T-helper 1 cell treated with Interleukin-12 subunit alpha and Interleukin-12 subunit beta and Interleukin-4 antibody, amounts not matched to agents 30 μg/mL and 1 μg/mL, for 36 hours (primary cell): ENCODE results near the gene CCDC92.

ENCODE experiments used
- H3K27ac Mint-ChIP-seq: one replicate; pipeline ENCODE4 v1.8.0; 2021; ENCODE audit warnings: mild to moderate bottlenecking, mixed read lengths
- H3K27me3 Mint-ChIP-seq: one replicate; pipeline ENCODE4 v1.8.0; 2021; ENCODE audit warnings: low read depth, mixed read lengths
- H3K36me3 Mint-ChIP-seq: one replicate; pipeline ENCODE4 v1.8.0; 2021; ENCODE audit warnings: low read depth, mixed read lengths
- H3K4me1 Mint-ChIP-seq: one replicate; pipeline ENCODE4 v1.8.0; 2021; ENCODE audit warnings: low read depth, mixed read lengths
- H3K4me3 Mint-ChIP-seq: one replicate; pipeline ENCODE4 v1.8.0; 2021; ENCODE audit warnings: mild to moderate bottlenecking, moderate library complexity, mixed read lengths
- H3K9me3 Mint-ChIP-seq: one replicate; pipeline ENCODE4 v1.8.0; 2021; ENCODE audit warnings: mixed read lengths

CCDC92 gene

GRCh38 chr12:123943816-123944215, 28.8 kb downstream of the CCDC92 start:
- H3K27me3 Mint-ChIP-seq: no peaks in the 10 kb centered on the region
- peaks cover 4% of the 10 kb centered on the region for H3K4me1 Mint-ChIP-seq
- peaks cover 8% of the 10 kb centered on the region for H3K36me3 Mint-ChIP-seq
- H3K9me3 Mint-ChIP-seq: no peaks in the 10 kb centered on the region
- H3K4me3 Mint-ChIP-seq: no peak overlapping the region
- H3K27ac Mint-ChIP-seq: no peak overlapping the region

GRCh38 chr12:123942911-123943648, 29.6 kb downstream of the CCDC92 start:
- H3K27me3 Mint-ChIP-seq: no peaks in the 10 kb centered on the region
- peaks cover 11% of the 10 kb centered on the region for H3K4me1 Mint-ChIP-seq
- H3K27ac Mint-ChIP-seq: no peak overlapping the region
- H3K4me3 Mint-ChIP-seq: no peak overlapping the region
- no peaks in the 10 kb centered on the region for H3K9me3 Mint-ChIP-seq
- peaks cover 8% of the 10 kb centered on the region for H3K36me3 Mint-ChIP-seq

- H3K36me3 Mint-ChIP-seq: peaks cover 13% of the 10 kb centered on the region
- no peaks in the 10 kb centered on the region for H3K9me3 Mint-ChIP-seq
- peaks cover 20% of the 10 kb centered on the region for H3K4me1 Mint-ChIP-seq
- no peak overlapping the region for H3K27ac Mint-ChIP-seq
- no peak overlapping the region for H3K4me3 Mint-ChIP-seq
- no peaks in the 10 kb centered on the region for H3K27me3 Mint-ChIP-seq
Observed at GRCh38 chr12:123942238-123942653, 30.4 kb downstream of the CCDC92 start.

- Mint-ChIP-seq H3K9me3 (no peaks in the 10 kb centered on the region), H3K27ac (no peak overlapping the region), H3K4me3 (no peak overlapping the region)
Observed at GRCh38 chr12:123941624-123942237, 30.9 kb downstream of the CCDC92 start.

GRCh38 chr12:123941000-123941399, 31.6 kb downstream of the CCDC92 start:
- Mint-ChIP-seq H3K27me3 (no peaks in the 10 kb centered on the region), H3K9me3 (no peaks in the 10 kb centered on the region), H3K4me1 (peaks cover 26% of the 10 kb centered on the region), H3K4me3 (no peak overlapping the region), H3K36me3 (peaks cover 19% of the 10 kb centered on the region), H3K27ac (no peak overlapping the region)

More at GRCh38 chr12:123941624-123942237, 30.9 kb downstream of the CCDC92 start:
- Mint-ChIP-seq H3K27me3 (no peaks in the 10 kb centered on the region), H3K36me3 (peaks cover 13% of the 10 kb centered on the region), H3K4me1 (peaks cover 20% of the 10 kb centered on the region)

- H3K27ac Mint-ChIP-seq: no peak overlapping the region
- H3K36me3 Mint-ChIP-seq: peaks cover 19% of the 10 kb centered on the region
- H3K9me3 Mint-ChIP-seq: no peaks in the 10 kb centered on the region
- peaks cover 26% of the 10 kb centered on the region for H3K4me1 Mint-ChIP-seq
- H3K4me3 Mint-ChIP-seq: no peak overlapping the region
- no peaks in the 10 kb centered on the region for H3K27me3 Mint-ChIP-seq
Observed at GRCh38 chr12:123940627-123940966, 32.0 kb downstream of the CCDC92 start.

- H3K27me3 Mint-ChIP-seq: no peaks in the 10 kb centered on the region
- peaks cover 19% of the 10 kb centered on the region for H3K36me3 Mint-ChIP-seq
- H3K4me3 Mint-ChIP-seq: no peak overlapping the region
- peaks cover 26% of the 10 kb centered on the region for H3K4me1 Mint-ChIP-seq
- no peaks in the 10 kb centered on the region for H3K9me3 Mint-ChIP-seq
- H3K27ac Mint-ChIP-seq: no peak overlapping the region
Observed at GRCh38 chr12:123939716-123940626, 32.7 kb downstream of the CCDC92 start.

GRCh38 chr12:123938679-123939480, 33.8 kb downstream of the CCDC92 start:
- Mint-ChIP-seq H3K27me3 (no peaks in the 10 kb centered on the region), H3K4me1 (peaks cover 26% of the 10 kb centered on the region), H3K27ac (peak overlapping the region; percentile 78), H3K9me3 (no peaks in the 10 kb centered on the region), H3K4me3 (peak overlapping the region; percentile 58), H3K36me3 (peaks cover 19% of the 10 kb centered on the region)

- Mint-ChIP-seq H3K27me3 (no peaks in the 10 kb centered on the region), H3K27ac (peak overlapping the region; percentile 78), H3K4me3 (peak overlapping the region; percentile 58), H3K36me3 (peaks cover 19% of the 10 kb centered on the region), H3K4me1 (peaks cover 26% of the 10 kb centered on the region), H3K9me3 (no peaks in the 10 kb centered on the region)
Observed at GRCh38 chr12:123937707-123938591, 34.7 kb downstream of the CCDC92 start.

- peaks cover 17% of the 10 kb centered on the region for H3K36me3 Mint-ChIP-seq
- no peaks in the 10 kb centered on the region for H3K9me3 Mint-ChIP-seq
- peaks cover 32% of the 10 kb centered on the region for H3K4me1 Mint-ChIP-seq
- peak overlapping the region; percentile 58 for H3K4me3 Mint-ChIP-seq
- H3K27me3 Mint-ChIP-seq: peaks cover 6% of the 10 kb centered on the region
- peak overlapping the region; percentile 78 for H3K27ac Mint-ChIP-seq
Observed at GRCh38 chr12:123936956-123937706, 35.5 kb downstream of the CCDC92 start.

- Mint-ChIP-seq H3K27me3 (peaks cover 12% of the 10 kb centered on the region), H3K27ac (peak overlapping the region; percentile 72), H3K4me1 (peaks cover 38% of the 10 kb centered on the region), H3K9me3 (no peaks in the 10 kb centered on the region), H3K36me3 (peaks cover 11% of the 10 kb centered on the region), H3K4me3 (peak overlapping the region; percentile 49)
Observed at GRCh38 chr12:123936471-123936870, 36.2 kb downstream of the CCDC92 start.

GRCh38 chr12:123935956-123936355, 36.7 kb downstream of the CCDC92 start:
- Mint-ChIP-seq H3K27ac (peak overlapping the region; percentile 72), H3K36me3 (peaks cover 11% of the 10 kb centered on the region), H3K9me3 (no peaks in the 10 kb centered on the region), H3K27me3 (peaks cover 15% of the 10 kb centered on the region), H3K4me1 (peaks cover 38% of the 10 kb centered on the region), H3K4me3 (no peak overlapping the region)

GRCh38 chr12:123934829-123935228, 37.8 kb downstream of the CCDC92 start:
- H3K27ac Mint-ChIP-seq: no peak overlapping the region
- no peaks in the 10 kb centered on the region for H3K9me3 Mint-ChIP-seq
- H3K27me3 Mint-ChIP-seq: peaks cover 15% of the 10 kb centered on the region
- peaks cover 11% of the 10 kb centered on the region for H3K36me3 Mint-ChIP-seq
- no peak overlapping the region for H3K4me3 Mint-ChIP-seq
- H3K4me1 Mint-ChIP-seq: peaks cover 38% of the 10 kb centered on the region
